Left ventricle myocardium inferior (tissue), 1 donor: ENCODE results near the gene RUFY2. TPM values are rescaled to one million over a fixed set of nuclear protein-coding genes. Genes with fewer than 3 reads are reported as not detected.

Experiments
- DNase-seq: peaks from one replicate; pipeline ENCODE4 v3.0.0-alpha.2; 2020
- H3K27ac ChIP-seq: fragments of 200-600 bp; replicated peaks from 2 replicates; pipeline ENCODE4 v1.8.0; 2021
- H3K27me3 ChIP-seq: fragments of 200-600 bp; 2 replicates; pipeline ENCODE4 v1.8.0; 2021; ENCODE audit warnings: low read depth
- H3K36me3 ChIP-seq: fragments of 200-600 bp; 2 replicates; pipeline ENCODE4 v1.8.0; 2021
- H3K4me1 ChIP-seq: fragments of 200-600 bp; 2 replicates; pipeline ENCODE4 v1.8.0; 2021
- H3K4me3 ChIP-seq: fragments of 200-600 bp; 2 replicates; pipeline ENCODE4 v1.8.0; 2021; ENCODE audit warnings: mild to moderate bottlenecking, moderate library complexity
- H3K9me3 ChIP-seq: fragments of 200-600 bp; replicated peaks from 2 replicates; pipeline ENCODE4 v1.8.0; 2021
- CTCF ChIP-seq: fragments of 200-600 bp; IDR thresholded peaks from 2 replicates; pipeline ENCODE4 v1.8.0; 2021; ENCODE audit warnings: antibody characterized with exemption, mild to moderate bottlenecking, borderline replicate concordance
- intact Hi-C: fragments of 100-400 bp; cut with micrococcal nuclease; formaldehyde crosslinking; loops from one replicate; pipeline ENCODE4 v1.11.0; 2022
- total RNA-seq: library from RNA; stranded (reverse); fragmentation: NEBNext Ultra II Directional; extraction: Animal tissue kit (Norgen Biotek cat#: 25700); gene quantifications from one replicate; pipeline ENCODE4 v1.2.1, GENCODE V29; 2021
- donor health status: DM: no; HTN: yes; CAD: no; lungs with severe emphysema.

RUFY2 gene
- total RNA-seq, 1 donor from 2014 or later: 9.9 TPM

- H3K4me1 ChIP-seq: peaks cover 24% of the 10 kb centered on the region
- no peaks in the 10 kb centered on the region for H3K36me3 ChIP-seq
- no peaks in the 10 kb centered on the region for H3K9me3 ChIP-seq
- no peak overlapping the region for H3K27ac ChIP-seq
- intact Hi-C loops: no loop called here
- DNase-seq: no peak
- H3K4me3 ChIP-seq: no peak overlapping the region
- H3K27me3 ChIP-seq: no peaks in the 10 kb centered on the region
- TF ChIP-seq CTCF: no peak
Measured at GRCh38 chr10:68408898-68409518, 1.9 kb upstream of the RUFY2 start.

- H3K27me3 ChIP-seq: no peaks in the 10 kb centered on the region
- no peaks in the 10 kb centered on the region for H3K9me3 ChIP-seq
- peak overlapping the region; percentile 96 for H3K4me3 ChIP-seq
- intact Hi-C loops: no loop called here
- H3K4me1 ChIP-seq: peaks cover 24% of the 10 kb centered on the region
- peaks cover 2% of the 10 kb centered on the region for H3K36me3 ChIP-seq
- DNase-seq: peak; percentile 48
- peak overlapping the region; percentile 94 for H3K27ac ChIP-seq
- TF ChIP-seq CTCF: no peak
Measured at GRCh38 chr10:68406111-68406814, 814 bp downstream of the RUFY2 start.

DNA sequence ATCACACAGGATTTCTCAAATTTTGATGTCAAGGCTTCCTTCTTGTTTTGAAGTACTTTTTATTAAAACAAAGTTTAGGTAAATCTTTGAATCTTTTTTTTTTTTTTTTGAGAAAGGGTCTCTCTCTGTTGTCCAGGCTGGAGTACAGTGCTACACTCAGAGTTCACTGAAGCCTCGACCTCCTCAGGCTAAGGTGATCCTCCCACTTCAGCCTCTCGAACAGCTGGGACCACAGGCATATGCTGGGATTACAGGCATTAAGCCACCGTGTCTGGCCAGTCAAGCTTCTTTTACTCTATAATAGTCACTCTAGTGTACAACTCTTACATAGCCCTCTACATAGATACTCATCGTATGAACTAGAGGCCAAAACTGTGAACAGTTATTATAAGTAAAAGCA is 3.4 kb downstream of the RUFY2 start:
- Histone ChIP-seq H3K27me3 (no peaks in the 10 kb centered on the region), H3K36me3 (peaks cover 23% of the 10 kb centered on the region), H3K4me3 (no peak overlapping the region), H3K4me1 (peaks cover 24% of the 10 kb centered on the region), H3K9me3 (no peaks in the 10 kb centered on the region), H3K27ac (no peak overlapping the region)
- no peak for DNase-seq
- intact Hi-C loops: no loop called here
- TF ChIP-seq CTCF: no peak

GRCh38 chr10:68402276-68402675 is 4.8 kb downstream of the RUFY2 start:
- H3K4me1 ChIP-seq: peaks cover 18% of the 10 kb centered on the region
- no peak for TF ChIP-seq CTCF
- no peak overlapping the region for H3K27ac ChIP-seq
- no peaks in the 10 kb centered on the region for H3K27me3 ChIP-seq
- intact Hi-C loops: no loop called here
- H3K36me3 ChIP-seq: peaks cover 28% of the 10 kb centered on the region
- no peaks in the 10 kb centered on the region for H3K9me3 ChIP-seq
- no peak overlapping the region for H3K4me3 ChIP-seq
- no peak for DNase-seq

DNA sequence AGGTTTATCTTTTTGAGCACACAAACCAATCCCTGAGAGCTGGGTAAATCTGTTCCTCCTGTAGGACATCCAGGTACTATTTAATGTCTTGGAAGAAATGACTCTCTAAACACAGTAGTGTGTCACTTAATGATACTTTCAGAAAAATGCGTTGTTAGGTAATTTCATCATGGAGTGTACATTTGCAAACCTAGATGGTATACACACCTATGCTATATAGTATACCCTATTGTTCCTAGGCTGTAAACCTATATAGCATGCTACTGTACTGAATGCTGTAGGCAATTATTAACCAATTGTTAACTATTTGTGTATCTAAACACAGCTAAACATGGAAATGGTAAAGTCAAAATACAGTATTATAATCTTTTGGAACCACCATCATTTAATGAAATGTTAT is 10.1 kb downstream of the RUFY2 start:
- Histone ChIP-seq H3K27me3 (no peaks in the 10 kb centered on the region), H3K9me3 (no peaks in the 10 kb centered on the region), H3K36me3 (peaks cover 76% of the 10 kb centered on the region), H3K27ac (no peak overlapping the region), H3K4me3 (no peak overlapping the region), H3K4me1 (no peaks in the 10 kb centered on the region)
- intact Hi-C loops: no loop called here
- no peak for DNase-seq
- TF ChIP-seq CTCF: no peak
